ENCODE results near the gene DTX4.

DNA sequence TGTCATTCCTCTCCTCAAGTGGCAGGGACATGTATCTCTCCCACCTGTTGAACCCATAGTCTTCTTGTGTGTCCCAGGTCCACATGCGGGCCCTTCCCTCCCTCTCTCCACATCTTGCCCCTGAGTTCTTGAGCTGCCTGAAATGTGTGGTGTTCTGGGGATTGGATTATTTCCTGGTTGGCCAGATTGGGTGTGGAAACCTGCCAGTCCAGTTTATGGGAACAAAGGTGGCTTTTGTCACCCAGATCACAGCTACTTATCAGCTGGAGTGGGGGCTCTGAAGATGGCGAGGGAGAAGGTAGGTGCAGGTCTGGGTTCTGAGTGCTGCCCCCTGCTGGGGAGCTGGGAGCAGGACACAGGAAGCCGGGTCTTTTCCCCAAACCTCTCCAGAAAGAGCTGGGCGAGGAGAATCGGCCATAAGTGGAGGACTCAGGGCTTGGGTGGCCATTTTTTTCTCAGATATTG, 14.2 kb downstream of the DTX4 start:
- TF ChIP-seq POLR2A (IDR thresholded peaks at IDR 0.05) (peak in 1 of 4 donors; percentile 45), CTCF (IDR thresholded peaks at IDR 0.05) (peak; percentile 47 to 72 (median 64))

All from upper lobe of left lung (tissue), 4 donors.